ENCODE measurements around the gene NXPE1. TPM values are rescaled to one million over a fixed set of nuclear protein-coding genes. Genes with fewer than 3 reads are reported as not detected.

Gene NXPE1
- not detected in 2 replicates for total RNA-seq

GRCh38 chr11:114559425-114560310 lies at the start of gene NXPE1:
Gene NXPE1, minus strand, starts transcription at chr11:114559881. Its CDS starts 8,680 bp downstream, at chr11:114551201.

GRCh38 chr11:114595571-114595970 lies 35.9 kb upstream of the NXPE1 start, which contains the start of gene NXPE4:
Gene NXPE4, minus strand, starts transcription at chr11:114595786. Its CDS starts 1,027 bp downstream, at chr11:114594759.

Other genes with a start within 250 kb of the NXPE1 start
- 1.3 and 2.9 TPM in 2 replicates for gene C11orf71, start 159.4 kb downstream of the NXPE1 start, total RNA-seq
- 20.4 and 34.7 TPM in 2 replicates for gene RBM7, start 159.2 kb downstream of the NXPE1 start, total RNA-seq
- gene REXO2, start 120.4 kb downstream of the NXPE1 start, total RNA-seq, result 255 and 270 TPM in 2 replicates
- gene NXPE4, start 35.9 kb upstream of the NXPE1 start, total RNA-seq, result not detected in 2 replicates
- not detected in 2 replicates for gene NXPE2, start 118.6 kb upstream of the NXPE1 start, total RNA-seq